ENCODE measurements around the gene FDXR. TPM values are rescaled to one million over a fixed set of nuclear protein-coding genes. Genes with fewer than 3 reads are reported as not detected.

FDXR gene
- total and polyA plus RNA-seq, 2 of the 8 experiments (the other 6 are each of a cell fraction or from before 2014, with no cell fraction given) = 24.2 to 31.4 TPM

- CTCF ChIA-PET (ENCODE audit: partially characterized antibody) = interaction anchor here (81.0 to 99.6 kb wide), 2 partner anchors 4 to 21 kb away, joined by 2981 read pairs; partner anchors contain the start of genes FDXR, GRIN2C and NAT9
- H3K27me3 ChIP-seq (replicated peaks in 1 of 4; ENCODE audit: control insufficient read depth in 3 of 4, extremely low read depth in 1 of 4, insufficient read depth in 3 of 4, low read length in 3 of 4) = peaks cover 0 to 2% (median 0%) of the 10 kb centered on the region in 4 experiments; a peak in 1 of 7 replicates
Observed at GRCh38 chr17:74822335-74822938, 50.4 kb downstream of the FDXR start.

More at GRCh38 chr17:74822335-74822938, 50.4 kb downstream of the FDXR start:
- Histone ChIP-seq H3K4me1 (replicated peaks in 1 of 4; ENCODE audit: control insufficient read depth in 3 of 4, insufficient read depth in 4 of 4, low read length in 3 of 4) (no peaks in the 10 kb centered on the region), H2BK20ac (ENCODE audit: low read length) (no peak overlapping the region), H4K91ac (replicated peaks; ENCODE audit: insufficient read length, low read length) (no peak overlapping the region), H2BK120ac (replicated peaks; ENCODE audit: low read depth, low read length) (no peak overlapping the region), H2BK15ac (ENCODE audit: low read length) (no peak overlapping the region), H3K79me1 (ENCODE audit: low read depth, low read length) (no peaks in the 10 kb centered on the region), H3K56ac (replicated peaks; ENCODE audit: insufficient read length, low read depth, low read length) (no peak overlapping the region), H3K23ac (ENCODE audit: insufficient read length) (no peak overlapping the region), H2AK5ac (ENCODE audit: low read depth, low read length) (no peak overlapping the region), H3K36me3 (ENCODE audit: control insufficient read depth in 2 of 4, insufficient read depth in 4 of 4, low read length in 3 of 4) (peaks cover 0 to 3% (median 0%) of the 10 kb centered on the region in 4 experiments; a peak in 2 of 8 replicates), H2BK5ac (ENCODE audit: low read depth, low read length) (no peak overlapping the region), H3K18ac (ENCODE audit: extremely low read depth, low read length) (no peak overlapping the region), H3K4me2 (ENCODE audit: insufficient read depth in 1 of 2, low read depth in 2 of 2, low read length in 2 of 2) (no peak overlapping the region), H2AFZ (ENCODE audit: low read length) (no peak overlapping the region), H3K9me3 (ENCODE audit: insufficient read depth in 2 of 2, low read depth in 1 of 2, low read length in 1 of 2) (no peaks in the 10 kb centered on the region), H4K8ac (ENCODE audit: extremely low read depth, insufficient read depth, low read length) (no peak overlapping the region), H3K4me3 (ENCODE audit: extremely low read depth in 1 of 4, insufficient read depth in 2 of 4, low read depth in 3 of 4, low read length in 4 of 4) (no peak overlapping the region), H3K4ac (replicated peaks; ENCODE audit: insufficient read length, low read depth, low read length) (no peak overlapping the region), H3K23me2 (ENCODE audit: low read depth, low read length) (no peaks in the 10 kb centered on the region), H3K27ac (ENCODE audit: low read depth, low read length) (no peak overlapping the region), H3K14ac (ENCODE audit: insufficient read length) (no peak overlapping the region), H3K79me2 (ENCODE audit: control insufficient read depth in 1 of 2, insufficient read depth in 2 of 2, low read length in 2 of 2) (no peaks in the 10 kb centered on the region), H3K9ac (replicated peaks in 1 of 4; ENCODE audit: extremely low read depth in 1 of 4, low read depth in 3 of 4, low read length in 3 of 4) (no peak overlapping the region), H2BK12ac (ENCODE audit: low read depth, low read length) (no peak overlapping the region), H4K20me1 (replicated peaks in 1 of 2; ENCODE audit: control insufficient read depth in 1 of 2, insufficient read depth in 2 of 2, low read length in 2 of 2) (peaks cover 2 to 13% of the 10 kb centered on the region in 2 experiments), H4K5ac (ENCODE audit: insufficient read length, low read depth, low read length) (no peak overlapping the region)
- TF ChIP-seq RBBP5 (IDR thresholded peaks at IDR 0.05; ENCODE audit: borderline replicate concordance, low read depth, low read length) (no peak), KDM1A (IDR thresholded peaks at IDR 0.05; ENCODE audit: borderline replicate concordance, low read length) (no peak), TAF1 (IDR thresholded peaks at IDR 0.05; ENCODE audit: low read depth, low read length) (no peak), SP1 (IDR thresholded peaks at IDR 0.05; ENCODE audit: low read depth, low read length) (no peak), MAFK (IDR thresholded peaks at IDR 0.05; ENCODE audit: low read depth, low read length) (no peak), CHD1 (IDR thresholded peaks at IDR 0.05; ENCODE audit: low read depth, low read length) (no peak), JUN (IDR thresholded peaks at IDR 0.05; ENCODE audit: low read depth, low read length) (no peak), HDAC2 (IDR thresholded peaks at IDR 0.05; ENCODE audit: borderline replicate concordance in 1 of 2, low read depth in 2 of 2, low read length in 2 of 2) (no peak), SP2 (IDR thresholded peaks at IDR 0.05; ENCODE audit: low read length) (no peak), POLR2AphosphoS5 (IDR thresholded peaks at IDR 0.05; ENCODE audit: low read depth, low read length) (no peak), NRF1 (IDR thresholded peaks at IDR 0.05; ENCODE audit: low read depth, low read length) (no peak)
- no peak for DNase-seq (ENCODE audit: low read depth in 1 of 2, low spot score in 2 of 2)
- FAIRE-seq = no peak
- POLR2A ChIA-PET (ENCODE audit: partially characterized antibody) = no interaction called here
- 87% methylated on average over 14 of the region's 15 CpGs; no CpG with 5 or more reads in 1 of the 2 experiments for WGBS, 2 experiments (ENCODE audit: extremely low coverage in 1 of 2, insufficient coverage in 1 of 2, insufficient read length in 1 of 2, insufficient replicate concordance in 2 of 2, low coverage in 1 of 2, low lambda C conversion rate in 2 of 2, missing lambda C conversion rate in 1 of 2)

All from H1 (cell line).